Measurements from ENCODE around the gene TIAM1. TPM values are rescaled to one million over a fixed set of nuclear protein-coding genes. Genes with fewer than 3 reads are reported as not detected.

TIAM1 gene
- total RNA-seq, 1 experiment from 2014 or later, result 3.7 TPM

DNA sequence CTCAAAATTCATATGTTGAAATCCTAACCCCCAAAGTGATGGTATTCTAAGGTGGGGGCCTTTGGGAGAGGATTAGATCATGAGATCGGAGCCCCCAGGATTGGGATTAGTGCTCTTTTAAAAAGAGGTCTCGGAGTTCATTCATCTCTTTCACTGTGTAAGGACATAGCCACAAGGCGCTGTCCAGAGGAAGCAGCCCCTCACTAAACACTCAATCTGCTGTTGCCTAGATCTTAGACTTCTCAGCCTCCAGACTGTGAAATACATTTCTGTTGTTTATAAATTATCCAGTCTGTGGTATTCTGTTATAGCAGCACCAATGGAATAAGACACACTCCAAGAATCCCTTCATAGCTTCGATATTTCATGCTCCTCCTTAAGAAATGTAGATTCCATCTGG lies 12.4 kb upstream of the TIAM1 start:
- no peak for TF ChIP-seq POLR2AphosphoS5 (IDR thresholded peaks at IDR 0.05; ENCODE audit: low read depth, low read length)
- TF ChIP-seq SIN3A (IDR thresholded peaks at IDR 0.05; ENCODE audit: borderline replicate concordance, insufficient read depth, low read depth, low read length), result no peak
- no peak for TF ChIP-seq TCF7L2 (IDR thresholded peaks at IDR 0.05; ENCODE audit: low read depth, low read length)
- no peak for TF ChIP-seq CTCF (IDR thresholded peaks at IDR 0.05)
- TF ChIP-seq, protein P1, sequence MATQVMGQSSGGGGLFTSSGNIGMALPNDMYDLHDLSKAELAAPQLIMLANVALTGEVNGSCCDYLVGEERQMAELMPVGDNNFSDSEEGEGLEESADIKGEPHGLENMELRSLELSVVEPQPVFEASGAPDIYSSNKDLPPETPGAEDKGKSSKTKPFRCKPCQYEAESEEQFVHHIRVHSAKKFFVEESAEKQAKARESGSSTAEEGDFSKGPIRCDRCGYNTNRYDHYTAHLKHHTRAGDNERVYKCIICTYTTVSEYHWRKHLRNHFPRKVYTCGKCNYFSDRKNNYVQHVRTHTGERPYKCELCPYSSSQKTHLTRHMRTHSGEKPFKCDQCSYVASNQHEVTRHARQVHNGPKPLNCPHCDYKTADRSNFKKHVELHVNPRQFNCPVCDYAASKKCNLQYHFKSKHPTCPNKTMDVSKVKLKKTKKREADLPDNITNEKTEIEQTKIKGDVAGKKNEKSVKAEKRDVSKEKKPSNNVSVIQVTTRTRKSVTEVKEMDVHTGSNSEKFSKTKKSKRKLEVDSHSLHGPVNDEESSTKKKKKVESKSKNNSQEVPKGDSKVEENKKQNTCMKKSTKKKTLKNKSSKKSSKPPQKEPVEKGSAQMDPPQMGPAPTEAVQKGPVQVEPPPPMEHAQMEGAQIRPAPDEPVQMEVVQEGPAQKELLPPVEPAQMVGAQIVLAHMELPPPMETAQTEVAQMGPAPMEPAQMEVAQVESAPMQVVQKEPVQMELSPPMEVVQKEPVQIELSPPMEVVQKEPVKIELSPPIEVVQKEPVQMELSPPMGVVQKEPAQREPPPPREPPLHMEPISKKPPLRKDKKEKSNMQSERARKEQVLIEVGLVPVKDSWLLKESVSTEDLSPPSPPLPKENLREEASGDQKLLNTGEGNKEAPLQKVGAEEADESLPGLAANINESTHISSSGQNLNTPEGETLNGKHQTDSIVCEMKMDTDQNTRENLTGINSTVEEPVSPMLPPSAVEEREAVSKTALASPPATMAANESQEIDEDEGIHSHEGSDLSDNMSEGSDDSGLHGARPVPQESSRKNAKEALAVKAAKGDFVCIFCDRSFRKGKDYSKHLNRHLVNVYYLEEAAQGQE (IDR thresholded peaks at IDR 0.05; ENCODE audit: insufficient read depth in 1 of 2, low read depth in 2 of 2, low read length in 1 of 2), result no peak
- intact Hi-C loops (cut with micrococcal nuclease; ENCODE audit: unreplicated experiment), result no loop called here
- no peak for DNase-seq (ENCODE audit: low read depth, low spot score)
- in situ Hi-C loops (cut with HindIII; ENCODE audit: low pct_unique_long_range_greater_than_20kb, low sequenced_read_pairs), result no loop called here
- Histone ChIP-seq H3K36me3 (ENCODE audit: control insufficient read depth, insufficient read depth, low read length) (no peaks in the 10 kb centered on the region), H3K27ac (ENCODE audit: low read length) (no peak overlapping the region), H3K4me1 (ENCODE audit: control insufficient read depth, insufficient read depth, low read length) (no peaks in the 10 kb centered on the region), H3K4me3 (ENCODE audit: low read depth in 2 of 2, low read length in 2 of 2) (no peak overlapping the region), H3K9me3 (ENCODE audit: control insufficient read depth, insufficient read depth, low read depth, low read length) (no peaks in the 10 kb centered on the region), H3K27me3 (ENCODE audit: control insufficient read depth, insufficient read depth, low read length) (no peaks in the 10 kb centered on the region)
- POLR2A ChIA-PET, result no interaction called here
- CTCF ChIA-PET, result no interaction called here
- no TSS peak for BruUV-seq (replicated peaks)
- no peak for ATAC-seq

DNA sequence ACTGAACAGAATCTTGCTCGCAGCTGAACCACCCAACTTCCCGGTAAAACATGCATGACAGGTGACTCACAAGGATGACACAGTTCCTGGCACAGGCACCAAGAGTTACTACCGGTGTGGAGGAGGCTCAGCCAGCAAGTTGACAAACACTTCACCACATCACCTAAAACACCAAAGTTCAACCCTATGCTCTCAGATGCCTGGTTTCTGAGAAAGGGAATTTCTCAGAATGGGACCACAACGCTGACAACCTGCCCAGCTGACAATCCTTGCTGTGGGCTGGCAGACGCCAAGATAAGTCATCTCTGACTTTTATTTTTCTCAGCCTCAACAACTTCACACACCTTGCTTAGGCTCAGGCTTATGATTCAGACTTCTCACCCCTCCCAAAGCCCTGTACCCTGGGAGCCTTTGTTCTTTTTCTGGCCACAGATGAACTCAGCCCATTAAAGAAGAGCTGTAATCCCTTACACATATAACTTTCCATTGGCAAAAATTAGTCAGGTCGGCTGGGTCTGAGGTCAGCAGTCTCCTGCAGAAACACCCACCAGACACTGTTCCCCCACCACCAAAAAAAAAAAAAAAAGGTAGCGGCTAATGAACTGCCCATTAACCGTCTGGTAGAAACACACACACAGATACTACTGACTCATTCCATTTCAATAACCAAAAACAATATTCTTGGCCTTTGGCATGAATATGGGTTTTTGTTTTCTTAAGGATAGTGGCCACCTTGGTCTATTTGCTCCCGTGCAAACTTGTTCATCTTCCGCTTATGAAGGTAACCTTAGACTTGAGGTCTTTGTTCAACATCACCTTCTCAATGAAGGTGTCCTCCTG lies 10.8 kb upstream of the TIAM1 start:
- in situ Hi-C loops (cut with HindIII; ENCODE audit: low pct_unique_long_range_greater_than_20kb, low sequenced_read_pairs) (no loop called here), intact Hi-C loops (cut with micrococcal nuclease; ENCODE audit: unreplicated experiment) (no loop called here)
- Histone ChIP-seq H3K4me1 (ENCODE audit: control insufficient read depth, insufficient read depth, low read length) (no peaks in the 10 kb centered on the region), H3K4me3 (ENCODE audit: low read depth in 2 of 2, low read length in 2 of 2) (peak overlapping the region in 1 of 2 experiments; percentile 11; a peak in 1 of 4 replicates), H3K36me3 (ENCODE audit: control insufficient read depth, insufficient read depth, low read length) (no peaks in the 10 kb centered on the region), H3K27me3 (ENCODE audit: control insufficient read depth, insufficient read depth, low read length) (no peaks in the 10 kb centered on the region), H3K27ac (ENCODE audit: low read length) (no peak overlapping the region), H3K9me3 (ENCODE audit: control insufficient read depth, insufficient read depth, low read depth, low read length) (no peaks in the 10 kb centered on the region)
- peak; percentile 86 for ATAC-seq
- DNase-seq (ENCODE audit: low read depth, low spot score), result peak; percentile 98
- TF ChIP-seq TCF7L2 (IDR thresholded peaks at IDR 0.05; ENCODE audit: low read depth, low read length), result peak; percentile 46; the same call in 1 of the 2 replicates
- no peak for TF ChIP-seq CTCF (IDR thresholded peaks at IDR 0.05)
- BruUV-seq (replicated peaks), result no TSS peak
- ChIA-PET CTCF (interaction anchor here (0.6 kb wide), 1 partner anchor 241 kb away, joined by 6 read pairs; no protein-coding TSS in a partner anchor), POLR2A (no interaction called here)
